Central memory CD8-positive, alpha-beta T cell (primary cell): ENCODE measurements around the gene BRD9.

Experiments
- ATAC-seq: fragments of 150-1000 bp; cut with Tn5 transposase; replicated peaks from 2 replicates; pipeline ENCODE4 v1.10.0; 2022; ENCODE audit warnings: mild to moderate bottlenecking, moderate FRiP score, moderate number of reproducible peaks; ENCODE audit not compliant: poor library complexity, severe bottlenecking; ENCODE audit errors: extremely low read depth
- DNase-seq, 2 donors: peaks; one replicate each; pipeline ENCODE4 v3.0.0; 2021; ENCODE audit warnings: low spot score in 2 of 2
- H3K27ac Mint-ChIP-seq: one replicate; pipeline ENCODE4 v1.8.0; 2022; ENCODE audit warnings: low read depth, mild to moderate bottlenecking, moderate library complexity, mixed read lengths
- H3K27me3 Mint-ChIP-seq: one replicate; pipeline ENCODE4 v1.8.0; 2022; ENCODE audit warnings: mixed read lengths
- H3K36me3 Mint-ChIP-seq: one replicate; pipeline ENCODE4 v1.8.0; 2022; ENCODE audit warnings: mild to moderate bottlenecking, moderate library complexity, mixed read lengths; ENCODE audit not compliant: insufficient read depth
- H3K4me1 Mint-ChIP-seq: one replicate; pipeline ENCODE4 v1.8.0; 2022; ENCODE audit warnings: mixed read lengths
- H3K4me3 Mint-ChIP-seq: one replicate; pipeline ENCODE4 v1.8.0; 2022; ENCODE audit warnings: mild to moderate bottlenecking, moderate library complexity, mixed read lengths
- H3K9me3 Mint-ChIP-seq: one replicate; pipeline ENCODE4 v1.8.0; 2022; ENCODE audit warnings: mixed read lengths

BRD9 gene

DNA sequence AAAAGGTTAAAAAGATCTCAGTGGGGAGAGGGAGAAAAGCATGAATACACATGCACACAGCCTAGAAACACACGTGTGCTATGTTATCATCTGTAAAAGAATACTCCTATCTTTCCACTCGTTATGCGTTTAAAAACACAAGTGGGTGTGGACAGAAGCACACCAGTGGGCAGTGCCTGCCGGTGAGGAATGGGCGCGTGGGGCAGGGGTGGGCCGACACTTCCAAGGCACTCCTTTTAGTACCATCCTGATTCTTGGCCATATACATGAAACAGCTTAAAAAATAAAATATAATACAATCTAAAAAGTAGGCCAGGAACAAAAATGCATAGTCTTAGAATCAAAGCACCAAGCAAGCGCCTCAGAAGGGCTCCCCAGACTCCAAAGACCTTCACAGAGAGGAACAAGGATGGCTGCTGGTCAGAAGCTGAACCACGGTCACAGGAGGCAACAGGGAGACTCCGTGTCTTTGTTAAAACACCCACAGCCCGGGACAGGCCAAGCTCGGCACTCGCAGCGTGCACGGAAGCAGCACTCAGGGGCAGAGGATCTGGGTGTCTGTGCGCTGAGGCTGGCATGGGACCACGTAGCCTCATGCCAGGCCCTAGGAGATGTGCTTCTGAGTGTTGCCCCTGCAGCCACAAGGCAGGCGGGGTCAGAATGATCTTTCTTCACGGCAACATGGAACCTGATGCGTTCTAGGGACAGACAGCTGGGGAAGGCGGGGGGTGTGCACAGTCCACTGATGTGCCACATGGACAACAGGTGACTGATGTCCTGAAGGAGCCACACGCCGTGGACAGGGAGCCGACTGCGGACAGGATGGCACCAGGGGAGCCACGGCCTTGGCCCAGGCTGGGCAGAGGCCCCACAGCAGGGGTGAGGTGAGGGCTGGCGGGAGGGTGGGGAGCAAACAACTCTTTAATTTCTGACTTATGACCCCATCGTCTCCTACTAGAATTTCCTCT lies 15.9 kb downstream of the BRD9 start:
- ATAC-seq (no peak), DNase-seq (no peak)
- Mint-ChIP-seq H3K4me1 (peaks cover 14% of the 10 kb centered on the region), H3K27me3 (no peaks in the 10 kb centered on the region), H3K27ac (no peak overlapping the region), H3K9me3 (no peaks in the 10 kb centered on the region), H3K36me3 (peaks cover 50% of the 10 kb centered on the region), H3K4me3 (no peak overlapping the region)

DNA sequence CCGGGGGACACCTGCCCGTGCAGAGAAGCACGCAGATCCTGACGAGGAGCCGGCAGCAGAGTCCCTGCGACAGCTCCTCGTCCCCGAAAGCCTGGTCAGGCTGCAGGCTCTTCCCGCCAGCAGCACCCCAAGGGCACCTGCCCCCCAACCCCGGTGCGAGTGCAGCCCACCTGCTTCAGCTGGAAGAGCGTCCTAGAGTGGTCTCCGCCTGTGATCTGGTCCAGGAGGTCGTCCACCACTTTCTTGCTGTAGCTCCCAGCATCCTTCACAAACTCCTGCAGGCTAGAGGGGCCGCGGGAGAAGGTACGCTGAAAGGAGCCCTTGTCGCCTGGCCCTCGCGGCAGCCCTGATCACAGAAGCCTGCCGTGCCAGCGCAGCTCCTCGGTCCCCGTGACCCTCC lies 16.7 kb downstream of the BRD9 start:
- Mint-ChIP-seq H3K9me3 (no peaks in the 10 kb centered on the region), H3K4me3 (no peak overlapping the region), H3K36me3 (peaks cover 52% of the 10 kb centered on the region), H3K4me1 (peaks cover 8% of the 10 kb centered on the region), H3K27me3 (no peaks in the 10 kb centered on the region), H3K27ac (no peak overlapping the region)
- DNase-seq (no peak), ATAC-seq (no peak)

DNA sequence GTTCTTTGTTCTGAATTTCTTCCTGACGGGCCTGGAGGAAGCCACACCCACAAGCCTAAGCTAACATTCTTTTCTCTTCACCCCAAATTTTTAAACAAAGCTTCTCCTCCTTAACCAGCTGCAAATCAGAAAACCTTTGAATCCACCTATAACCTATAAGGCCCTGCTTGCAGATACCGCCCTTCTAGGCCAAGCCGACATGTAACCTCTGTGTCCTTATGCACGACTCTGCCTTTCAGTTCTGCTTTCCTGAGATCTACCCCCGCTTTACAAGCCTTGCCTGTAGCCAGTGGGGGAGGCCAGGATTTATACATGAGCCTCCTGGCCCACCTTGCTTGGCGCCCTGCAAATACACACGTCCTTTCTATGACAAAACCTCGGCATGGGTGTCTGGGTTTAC lies 19.3 kb downstream of the BRD9 start:
- Mint-ChIP-seq H3K9me3 (no peaks in the 10 kb centered on the region), H3K4me3 (no peak overlapping the region), H3K27ac (peak overlapping the region; percentile 35), H3K4me1 (peaks cover 8% of the 10 kb centered on the region), H3K36me3 (peaks cover 63% of the 10 kb centered on the region), H3K27me3 (no peaks in the 10 kb centered on the region)
- DNase-seq (no peak), ATAC-seq (no peak)

DNA sequence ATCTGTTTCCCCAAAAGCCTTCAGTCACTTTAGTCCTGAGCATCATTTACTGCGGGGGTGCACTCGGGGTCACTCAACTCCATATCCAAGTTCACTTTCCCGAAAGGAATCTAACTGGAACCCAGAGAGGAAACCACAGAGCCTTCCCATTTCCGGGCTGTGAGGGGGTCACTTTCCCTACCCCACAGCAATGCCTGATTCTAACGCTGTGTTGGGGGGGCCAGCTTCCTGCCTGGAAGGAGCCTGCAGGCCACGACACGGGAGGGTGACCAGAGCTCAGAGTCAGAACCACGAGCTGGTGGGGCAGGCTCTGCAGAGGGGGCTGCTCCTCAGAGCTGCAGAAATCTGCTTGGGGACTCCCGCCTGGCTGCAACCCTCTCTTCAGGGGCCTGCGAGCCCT lies 20.3 kb downstream of the BRD9 start:
- Mint-ChIP-seq H3K27ac (no peak overlapping the region), H3K27me3 (no peaks in the 10 kb centered on the region), H3K36me3 (peaks cover 63% of the 10 kb centered on the region), H3K4me3 (no peak overlapping the region), H3K9me3 (no peaks in the 10 kb centered on the region), H3K4me1 (peaks cover 8% of the 10 kb centered on the region)
- DNase-seq (no peak), ATAC-seq (no peak)

GRCh38 chr5:871596-872298 lies 20.9 kb downstream of the BRD9 start:
- ATAC-seq (no peak), DNase-seq (no peak)
- H3K9me3 Mint-ChIP-seq: no peaks in the 10 kb centered on the region
- peaks cover 8% of the 10 kb centered on the region for H3K4me1 Mint-ChIP-seq
- peaks cover 60% of the 10 kb centered on the region for H3K36me3 Mint-ChIP-seq
- H3K4me3 Mint-ChIP-seq: no peak overlapping the region
- H3K27me3 Mint-ChIP-seq: no peaks in the 10 kb centered on the region
- H3K27ac Mint-ChIP-seq: no peak overlapping the region

DNA sequence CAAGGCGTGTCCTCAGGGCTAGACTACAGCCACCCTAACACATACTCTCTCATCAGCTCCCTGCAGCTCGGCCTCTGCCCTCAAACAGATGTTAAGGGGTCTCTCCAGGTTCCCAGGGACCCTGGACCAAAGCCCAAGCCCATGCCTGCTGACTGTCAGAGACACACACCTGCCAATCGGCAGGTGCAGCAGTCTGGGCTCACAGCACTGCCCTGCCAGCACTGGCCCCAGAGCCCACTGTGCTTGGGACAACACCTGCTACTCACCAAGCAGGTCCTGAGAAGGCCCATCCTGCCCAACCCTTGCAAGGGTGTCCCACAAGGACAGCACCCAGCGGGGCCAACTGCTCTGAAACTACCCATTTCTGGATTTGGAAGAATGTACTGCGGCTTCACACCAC lies 21.6 kb downstream of the BRD9 start:
- no peak overlapping the region for H3K27ac Mint-ChIP-seq
- peaks cover 13% of the 10 kb centered on the region for H3K4me1 Mint-ChIP-seq
- ATAC-seq (no peak), DNase-seq (no peak)
- peaks cover 61% of the 10 kb centered on the region for H3K36me3 Mint-ChIP-seq
- no peaks in the 10 kb centered on the region for H3K27me3 Mint-ChIP-seq
- no peak overlapping the region for H3K4me3 Mint-ChIP-seq
- no peaks in the 10 kb centered on the region for H3K9me3 Mint-ChIP-seq

DNA sequence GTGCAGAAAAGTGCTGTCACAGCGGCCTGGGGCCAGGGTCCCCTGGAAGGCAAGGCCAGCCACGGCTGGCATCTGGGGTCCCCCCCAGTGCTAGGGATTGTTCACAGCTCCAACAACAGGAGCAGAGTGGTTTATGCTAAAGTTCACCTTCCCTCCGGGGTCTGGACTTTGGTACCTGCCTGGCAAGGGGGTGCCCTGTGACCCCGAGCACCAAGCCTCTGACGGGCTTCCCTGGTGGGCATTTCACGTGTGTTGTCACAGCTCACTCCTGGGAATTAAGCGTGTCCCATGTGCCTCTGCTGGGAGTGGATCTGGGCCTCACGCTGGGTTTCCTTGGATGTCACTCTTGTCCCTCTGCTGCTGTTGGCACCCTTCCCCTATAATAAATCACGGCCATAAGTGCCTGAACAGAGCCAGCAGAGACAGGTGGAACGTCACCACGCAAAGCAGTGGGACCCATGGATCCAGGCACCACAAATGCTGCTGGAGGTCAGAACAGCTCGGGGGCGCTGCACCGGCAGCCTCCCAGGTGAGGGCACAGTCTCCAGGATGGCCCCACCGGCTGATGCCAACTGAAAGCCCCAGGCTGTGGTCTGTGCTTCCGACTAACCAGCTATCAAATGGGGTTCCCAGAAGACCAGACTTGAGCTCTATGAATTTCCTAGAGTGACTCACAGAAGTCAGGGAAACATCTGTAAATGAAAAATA lies 24.0 kb downstream of the BRD9 start:
- Mint-ChIP-seq H3K36me3 (peaks cover 50% of the 10 kb centered on the region), H3K4me3 (no peak overlapping the region), H3K9me3 (no peaks in the 10 kb centered on the region), H3K27me3 (no peaks in the 10 kb centered on the region), H3K27ac (no peak overlapping the region), H3K4me1 (peaks cover 13% of the 10 kb centered on the region)
- ATAC-seq (no peak), DNase-seq (no peak)

DNA sequence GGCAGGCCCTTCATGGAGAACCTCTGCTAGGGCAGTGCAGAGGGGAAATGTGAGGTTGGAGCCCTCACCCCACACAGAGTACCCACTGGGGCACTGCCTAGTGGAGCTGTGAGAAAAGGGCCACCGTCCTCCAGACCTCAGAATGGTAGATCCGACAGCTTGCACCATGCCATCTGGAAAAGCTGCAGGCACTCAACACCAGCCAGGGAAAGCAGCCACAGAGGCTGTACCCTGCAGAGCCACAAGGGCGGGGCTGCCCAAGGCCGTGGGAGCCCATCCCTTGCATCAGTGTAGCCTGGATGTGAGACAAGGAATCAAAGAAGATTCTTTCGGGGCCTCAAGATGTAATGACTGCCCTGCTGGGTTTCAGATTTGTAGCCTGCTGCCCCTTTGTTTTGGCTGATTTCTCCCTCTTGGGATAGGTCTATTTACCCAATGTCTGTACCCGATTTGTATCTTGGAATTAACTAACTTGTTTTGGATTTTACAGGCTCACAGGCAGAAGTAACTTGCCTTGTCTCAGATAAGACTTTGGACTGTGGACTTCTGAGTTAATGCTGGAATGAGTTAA lies 25.2 kb downstream of the BRD9 start:
- Mint-ChIP-seq H3K4me1 (peaks cover 10% of the 10 kb centered on the region), H3K36me3 (peaks cover 44% of the 10 kb centered on the region), H3K4me3 (no peak overlapping the region), H3K27ac (no peak overlapping the region), H3K9me3 (no peaks in the 10 kb centered on the region), H3K27me3 (no peaks in the 10 kb centered on the region)
- ATAC-seq (no peak), DNase-seq (no peak)

- no peaks in the 10 kb centered on the region for H3K9me3 Mint-ChIP-seq
- no peak overlapping the region for H3K4me3 Mint-ChIP-seq
- H3K4me1 Mint-ChIP-seq: peaks cover 10% of the 10 kb centered on the region
- DNase-seq (no peak), ATAC-seq (no peak)
- H3K27ac Mint-ChIP-seq: no peak overlapping the region
- H3K36me3 Mint-ChIP-seq: peaks cover 34% of the 10 kb centered on the region
- H3K27me3 Mint-ChIP-seq: no peaks in the 10 kb centered on the region
These were observed 26.8 kb downstream of the BRD9 start for GRCh38 chr5:865771-866170.

DNA sequence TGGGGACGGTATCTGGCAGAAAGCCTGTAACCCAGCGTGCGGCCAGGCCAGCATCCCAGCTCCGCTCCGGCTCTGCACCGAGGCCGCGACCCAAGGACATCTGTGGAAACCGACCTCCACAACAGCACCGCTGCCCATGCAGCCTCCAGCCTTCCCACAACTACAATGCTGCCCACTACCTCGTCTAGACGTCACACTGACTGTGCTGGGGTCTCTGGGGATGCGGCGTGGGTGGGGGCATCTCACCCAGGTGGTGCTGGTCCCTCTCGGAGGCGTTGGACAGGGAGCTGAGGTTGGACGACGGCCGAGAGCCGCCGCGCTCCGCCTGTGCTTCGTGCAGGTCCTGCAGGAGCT lies 27.5 kb downstream of the BRD9 start:
- Mint-ChIP-seq H3K4me1 (peaks cover 10% of the 10 kb centered on the region), H3K9me3 (no peaks in the 10 kb centered on the region), H3K36me3 (peaks cover 31% of the 10 kb centered on the region), H3K4me3 (no peak overlapping the region), H3K27me3 (no peaks in the 10 kb centered on the region), H3K27ac (no peak overlapping the region)
- ATAC-seq (no peak), DNase-seq (no peak)

DNA sequence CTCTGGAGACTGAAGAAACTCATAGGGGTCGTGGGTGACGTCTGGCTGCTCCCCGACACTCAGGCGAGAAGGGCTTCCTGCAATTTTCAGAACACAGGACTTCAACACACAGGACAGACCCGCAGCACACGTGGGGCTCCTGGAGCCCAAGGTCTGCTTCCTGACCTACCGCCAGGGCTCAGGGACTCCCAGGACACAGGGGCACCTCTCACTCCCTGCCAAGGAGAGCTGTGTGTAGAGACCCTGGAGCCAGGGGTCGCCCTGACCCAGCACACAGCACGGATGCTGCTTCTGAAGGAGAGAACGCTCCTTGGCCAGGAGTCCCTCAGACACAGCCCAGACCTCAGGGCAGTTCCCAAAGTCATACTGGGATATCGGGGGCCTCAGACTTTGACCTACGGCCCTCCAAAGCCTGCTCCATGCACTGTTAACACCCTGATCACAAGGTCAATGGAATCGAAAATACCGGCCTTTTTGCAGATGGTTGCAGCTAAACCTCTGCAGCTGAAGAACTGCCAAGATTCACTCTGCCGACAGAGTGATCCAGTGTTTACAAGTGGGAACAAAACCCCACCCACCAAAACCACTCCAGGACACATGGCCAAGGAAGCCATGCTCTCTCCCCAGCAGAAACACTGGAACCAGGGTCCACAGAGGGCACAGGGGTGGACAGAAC lies 28.0 kb downstream of the BRD9 start:
- Mint-ChIP-seq H3K36me3 (peaks cover 26% of the 10 kb centered on the region), H3K27me3 (no peaks in the 10 kb centered on the region), H3K4me1 (peaks cover 10% of the 10 kb centered on the region), H3K27ac (peak overlapping the region; percentile 22), H3K4me3 (no peak overlapping the region), H3K9me3 (no peaks in the 10 kb centered on the region)
- DNase-seq (no peak), ATAC-seq (no peak)

- Mint-ChIP-seq H3K36me3 (peaks cover 19% of the 10 kb centered on the region), H3K4me1 (peaks cover 10% of the 10 kb centered on the region), H3K9me3 (no peaks in the 10 kb centered on the region), H3K27ac (no peak overlapping the region), H3K27me3 (no peaks in the 10 kb centered on the region), H3K4me3 (no peak overlapping the region)
- no peak for DNase-seq
- ATAC-seq: no peak
These were observed 29.3 kb downstream of the BRD9 start for GRCh38 chr5:863244-863805.
